Activated CD8-positive, alpha-beta T cell treated with anti-CD3 and anti-CD28 coated beads for 36 hours (primary cell): ENCODE data around the gene COBL. TPM values are rescaled to one million over a fixed set of nuclear protein-coding genes. Genes with fewer than 3 reads are reported as not detected.

Source experiments
- ATAC-seq: fragments of 200-7000 bp; cut with Tn5 transposase; one replicate; pipeline ENCODE4 v1.10.0; 2021; ENCODE audit warnings: mild to moderate bottlenecking, moderate library complexity
- CTCF ChIA-PET: fragments of 350-600 bp; sonication (Branson Sonifier 250); formaldehyde crosslinking; loops from one replicate; lab custom pipeline; 2021; ENCODE audit warnings: antibody characterized with exemption; lab: Charles Lee
- POLR2A ChIA-PET: fragments of 350-600 bp; sonication (Branson Sonifier 250); formaldehyde crosslinking; loops from one replicate; lab custom pipeline; 2021; ENCODE audit warnings: antibody characterized with exemption; lab: Charles Lee
- DNase-seq: peaks from one replicate; pipeline ENCODE4 v3.0.0-alpha.2; 2020
- H3K27ac Mint-ChIP-seq: one replicate; pipeline ENCODE4 v1.8.0; 2021; ENCODE audit warnings: mild to moderate bottlenecking, mixed read lengths
- H3K27me3 Mint-ChIP-seq: one replicate; pipeline ENCODE4 v1.8.0; 2021; ENCODE audit warnings: mixed read lengths
- H3K36me3 Mint-ChIP-seq: one replicate; pipeline ENCODE4 v1.8.0; 2021; ENCODE audit warnings: low read depth, mixed read lengths
- H3K4me1 Mint-ChIP-seq: one replicate; pipeline ENCODE4 v1.8.0; 2021; ENCODE audit warnings: low read depth, mixed read lengths
- H3K4me3 Mint-ChIP-seq: one replicate; pipeline ENCODE4 v1.8.0; 2021; ENCODE audit warnings: mild to moderate bottlenecking, moderate library complexity, mixed read lengths
- H3K9me3 Mint-ChIP-seq: one replicate; pipeline ENCODE4 v1.8.0; 2021; ENCODE audit warnings: mixed read lengths
- CTCF ChIP-seq: fragments of 200-600 bp; IDR thresholded peaks from one replicate; pipeline ENCODE4 v1.8.0; 2022; ENCODE audit warnings: antibody characterized with exemption, mild to moderate bottlenecking
- intact Hi-C: fragments of 100-400 bp; cut with micrococcal nuclease; formaldehyde crosslinking; loops from one replicate; pipeline ENCODE4 v1.10.0; 2022
- total RNA-seq, 2 experiments: library from RNA; stranded (reverse); gene quantifications; one replicate each; pipeline ENCODE4 v1.2.3, GENCODE V29; 2021

COBL gene
- total RNA-seq, 2 experiments from 2014 or later, result not detected

- POLR2A ChIA-PET, result no interaction called here
- CTCF ChIA-PET, result no interaction called here
- TF ChIP-seq CTCF, result no peak
- ATAC-seq (no peak), DNase-seq (no peak)
- H3K9me3 Mint-ChIP-seq, result no peaks in the 10 kb centered on the region
- H3K4me3 Mint-ChIP-seq, result no peak overlapping the region
- intact Hi-C loops, result no loop called here
- H3K4me1 Mint-ChIP-seq, result no peaks in the 10 kb centered on the region
- no peaks in the 10 kb centered on the region for H3K36me3 Mint-ChIP-seq
- no peak overlapping the region for H3K27ac Mint-ChIP-seq
- no peaks in the 10 kb centered on the region for H3K27me3 Mint-ChIP-seq
Measured at GRCh38 chr7:51034521-51035264, 281.9 kb downstream of the COBL start.

- no peak overlapping the region for H3K27ac Mint-ChIP-seq
- no peaks in the 10 kb centered on the region for H3K36me3 Mint-ChIP-seq
- no peak for ATAC-seq
- no peak overlapping the region for H3K4me3 Mint-ChIP-seq
- TF ChIP-seq CTCF, result no peak
- H3K9me3 Mint-ChIP-seq, result no peaks in the 10 kb centered on the region
- ChIA-PET POLR2A (no interaction called here), CTCF (no interaction called here)
- no peaks in the 10 kb centered on the region for H3K27me3 Mint-ChIP-seq
- no peaks in the 10 kb centered on the region for H3K4me1 Mint-ChIP-seq
- intact Hi-C loops, result no loop called here
- DNase-seq, result no peak
Measured at GRCh38 chr7:51033727-51034520, 282.7 kb downstream of the COBL start.

- H3K4me3 Mint-ChIP-seq, result no peak overlapping the region
- H3K27ac Mint-ChIP-seq, result no peak overlapping the region
- no peaks in the 10 kb centered on the region for H3K9me3 Mint-ChIP-seq
- ATAC-seq (no peak), DNase-seq (no peak)
- ChIA-PET CTCF (interaction anchor here (1.0 to 2.0 kb wide), 2 partner anchors 12 to 129 kb away, joined by 4 to 8 read pairs; no protein-coding TSS in a partner anchor), POLR2A (no interaction called here)
- TF ChIP-seq CTCF, result no peak
- H3K27me3 Mint-ChIP-seq, result no peaks in the 10 kb centered on the region
- no peaks in the 10 kb centered on the region for H3K36me3 Mint-ChIP-seq
- intact Hi-C loops, result no loop called here
- no peaks in the 10 kb centered on the region for H3K4me1 Mint-ChIP-seq
Measured at GRCh38 chr7:51031791-51032515, 284.7 kb downstream of the COBL start.

- no peak for ATAC-seq
Measured at GRCh38 chr7:51031216-51031615, 285.4 kb downstream of the COBL start.

More at GRCh38 chr7:51031216-51031615, 285.4 kb downstream of the COBL start:
- H3K4me1 Mint-ChIP-seq, result no peaks in the 10 kb centered on the region
- POLR2A ChIA-PET, result no interaction called here
- intact Hi-C loops, result no loop called here
- no peak for DNase-seq
- no peaks in the 10 kb centered on the region for H3K27me3 Mint-ChIP-seq
- no peak overlapping the region for H3K27ac Mint-ChIP-seq
- no peaks in the 10 kb centered on the region for H3K36me3 Mint-ChIP-seq
- no peaks in the 10 kb centered on the region for H3K9me3 Mint-ChIP-seq
- H3K4me3 Mint-ChIP-seq, result no peak overlapping the region
- TF ChIP-seq CTCF, result no peak
- CTCF ChIA-PET, result interaction anchor here (2.0 kb wide), 1 partner anchor 11 kb away, joined by 8 read pairs; no protein-coding TSS in a partner anchor
